Hepatocyte (in vitro differentiated cells): ENCODE measurements around the gene EEPD1.

ENCODE experiments used
- CTCF ChIP-seq: fragments of 200-600 bp; sonication (generic); IDR thresholded peaks from 2 replicates; pipeline ENCODE4 v1.5.1; 2016; ENCODE audit warnings: antibody characterized with exemption, mild to moderate bottlenecking; ENCODE audit not compliant: poor library complexity
- EZH2 ChIP-seq: fragments of 200-600 bp; sonication (generic); IDR thresholded peaks from 2 replicates; pipeline ENCODE4 v1.6.1; 2016; ENCODE audit warnings: antibody characterized with exemption, mild to moderate bottlenecking, borderline replicate concordance

GRCh38 chr7:36244429-36244828, 91.4 kb downstream of the EEPD1 start:
- no peak for TF ChIP-seq CTCF
- TF ChIP-seq EZH2: no peak
